Myocyte (in vitro differentiated cells): ENCODE measurements around the gene EEPD1. TPM values are rescaled to one million over a fixed set of nuclear protein-coding genes. Genes with fewer than 3 reads are reported as not detected.
"Not testable (repeated sequence)": the region's sequence is repeated elsewhere in the genome, so short reads cannot be mapped to it uniquely, and the experiment has no call there.

ENCODE experiments used
- DNase-seq: peaks from one replicate; pipeline ENCODE4 v3.0.0-alpha.2; 2012; ENCODE audit warnings: low read depth
- total RNA-seq: library from RNA; depleted of rRNA; stranded (reverse); fragments of >200 nt; gene quantifications from 2 replicates; pipeline ENCODE4 v1.2.3, GENCODE V29; 2014

EEPD1 gene
- total RNA-seq, 1 donor from 2014 or later: 5.6 TPM

GRCh38 chr7:36214608-36215456 lies 61.8 kb downstream of the EEPD1 start:
- no peak for DNase-seq

- DNase-seq: no peak
These were observed 62.4 kb downstream of the EEPD1 start for GRCh38 chr7:36215457-36215765.

- DNase-seq: no peak
These were observed 63.1 kb downstream of the EEPD1 start for GRCh38 chr7:36216063-36216684.

GRCh38 chr7:36217211-36217960 lies 64.3 kb downstream of the EEPD1 start:
- DNase-seq: no peak

- no peak for DNase-seq
These were observed 64.9 kb downstream of the EEPD1 start for GRCh38 chr7:36217961-36218284.

GRCh38 chr7:36219429-36219828 lies 66.4 kb downstream of the EEPD1 start:
- no peak for DNase-seq

- no peak for DNase-seq
These were observed 70.8 kb downstream of the EEPD1 start for GRCh38 chr7:36223851-36224250.

GRCh38 chr7:36224934-36225858 lies 72.1 kb downstream of the EEPD1 start:
- no peak for DNase-seq

GRCh38 chr7:36226151-36226550 lies 73.1 kb downstream of the EEPD1 start:
- DNase-seq: no peak

- DNase-seq: peak; percentile 83
These were observed 74.2 kb downstream of the EEPD1 start for GRCh38 chr7:36227223-36227622.

GRCh38 chr7:36228039-36228438 lies 75.0 kb downstream of the EEPD1 start:
- DNase-seq: no peak

- DNase-seq: no peak
These were observed 78.4 kb downstream of the EEPD1 start for GRCh38 chr7:36231406-36231805.

GRCh38 chr7:36232555-36232954 lies 79.5 kb downstream of the EEPD1 start:
- DNase-seq: no peak

- DNase-seq: no peak
These were observed 80.0 kb downstream of the EEPD1 start for GRCh38 chr7:36232971-36233550.

- DNase-seq: no peak
These were observed 83.0 kb downstream of the EEPD1 start for GRCh38 chr7:36236073-36236472.

- no peak for DNase-seq
These were observed 85.1 kb downstream of the EEPD1 start for GRCh38 chr7:36238138-36238537.

- not testable (repeated sequence) for DNase-seq
These were observed 90.3 kb downstream of the EEPD1 start for GRCh38 chr7:36243356-36243755.

- not testable (repeated sequence) for DNase-seq
These were observed 90.9 kb downstream of the EEPD1 start for GRCh38 chr7:36244001-36244400.

GRCh38 chr7:36244429-36244828 lies 91.4 kb downstream of the EEPD1 start:
- no peak for DNase-seq

GRCh38 chr7:36245684-36246299 lies 92.7 kb downstream of the EEPD1 start:
- no peak for DNase-seq
